Measurements from ENCODE around the gene ABCA9. TPM values are rescaled to one million over a fixed set of nuclear protein-coding genes. Genes with fewer than 3 reads are reported as not detected.

Gene ABCA9
- total RNA-seq, 4 donors from 2014 or later: 4.5 to 10.3 (median 7.7) TPM

GRCh38 chr17:69046121-69046807 lies 14.5 kb downstream of the ABCA9 start:
- intact Hi-C loops (cut with DNase I; ENCODE audit: low total_unique reads): no loop called here
- TF ChIP-seq POLR2A (IDR thresholded peaks at IDR 0.05): no peak
- TF ChIP-seq CTCF (IDR thresholded peaks at IDR 0.05): no peak
- DNase-seq (ENCODE audit: low spot score in 2 of 2): no peak
- no peak overlapping the region for H3K4me3 ChIP-seq (ENCODE audit: low read depth, poor library complexity, severe bottlenecking)
- 87 to 88% methylated on average over 4 of the region's 4 CpGs for WGBS, 2 donors

GRCh38 chr17:69045646-69046045 lies 15.1 kb downstream of the ABCA9 start:
- TF ChIP-seq POLR2A (IDR thresholded peaks at IDR 0.05) (no peak), CTCF (IDR thresholded peaks at IDR 0.05) (no peak)
- WGBS, 2 donors: 95 to 97% methylated on average over 2 of the region's 2 CpGs
- H3K4me3 ChIP-seq (ENCODE audit: low read depth, poor library complexity, severe bottlenecking): no peak overlapping the region
- intact Hi-C loops (cut with DNase I; ENCODE audit: low total_unique reads): no loop called here
- DNase-seq (ENCODE audit: low spot score in 2 of 2): no peak

GRCh38 chr17:69044371-69044770 lies 16.4 kb downstream of the ABCA9 start:
- intact Hi-C loops (cut with DNase I; ENCODE audit: low total_unique reads): no loop called here
- TF ChIP-seq POLR2A (IDR thresholded peaks at IDR 0.05) (no peak), CTCF (IDR thresholded peaks at IDR 0.05) (no peak)
- H3K4me3 ChIP-seq (ENCODE audit: low read depth, poor library complexity, severe bottlenecking): no peak overlapping the region
- no peak for DNase-seq (ENCODE audit: low spot score in 2 of 2)
- 96 to 97% methylated on average over 2 of the region's 2 CpGs for WGBS, 2 donors

- 92% methylated on average over 6 of the region's 6 CpGs for WGBS, 2 donors
- intact Hi-C loops (cut with DNase I; ENCODE audit: low total_unique reads): no loop called here
- no peak overlapping the region for H3K4me3 ChIP-seq (ENCODE audit: low read depth, poor library complexity, severe bottlenecking)
- no peak for TF ChIP-seq POLR2A (IDR thresholded peaks at IDR 0.05)
- TF ChIP-seq CTCF (IDR thresholded peaks at IDR 0.05): no peak
- DNase-seq (ENCODE audit: low spot score in 2 of 2): no peak
Observed at GRCh38 chr17:69043098-69043734, 17.5 kb downstream of the ABCA9 start.

- H3K4me3 ChIP-seq (ENCODE audit: low read depth, poor library complexity, severe bottlenecking): no peak overlapping the region
- DNase-seq (ENCODE audit: low spot score in 2 of 2): no peak
- intact Hi-C loops (cut with DNase I; ENCODE audit: low total_unique reads): no loop called here
- no peak for TF ChIP-seq CTCF (IDR thresholded peaks at IDR 0.05)
- TF ChIP-seq POLR2A (IDR thresholded peaks at IDR 0.05): no peak
- WGBS, 2 donors: 85 to 87% methylated on average over 5 of the region's 5 CpGs
Observed at GRCh38 chr17:69042308-69042707, 18.4 kb downstream of the ABCA9 start.

Data from lower leg skin (tissue), 4 donors.